ENCODE results near the gene TASOR2. TPM values are rescaled to one million over a fixed set of nuclear protein-coding genes. Genes with fewer than 3 reads are reported as not detected.

The TASOR2 gene
- total and polyA plus RNA-seq, 8 donors: 10.7 to 36.9 (median 29.3) TPM

GRCh38 chr10:5723692-5724091, 39.1 kb downstream of the TASOR2 start:
- H3K27me3 ChIP-seq: no peaks in the 10 kb centered on the region
- H3K4me3 ChIP-seq: no peak overlapping the region
- FAIRE-seq (no peak), ATAC-seq (no peak), DNase-seq (no peak)
- peaks cover 0 to 29% (median 9%) of the 10 kb centered on the region in 3 donors for H3K36me3 ChIP-seq
- no peak for TF ChIP-seq CTCF (IDR thresholded peaks at IDR 0.05)
- WGBS, 2 donors: 89 to 91% methylated on average over 2 of the region's 2 CpGs
- intact Hi-C loops (cut with DNase I): no loop called here
- H3K9me3 ChIP-seq: no peaks in the 10 kb centered on the region
- H3K27ac ChIP-seq: no peak overlapping the region
- H3K4me1 ChIP-seq: no peaks in the 10 kb centered on the region

GRCh38 chr10:5730766-5731165, 46.1 kb downstream of the TASOR2 start:
- ATAC-seq (no peak), DNase-seq (no peak), FAIRE-seq (no peak)
- H3K36me3 ChIP-seq: peaks cover 2 to 31% (median 12%) of the 10 kb centered on the region in 3 donors
- no peaks in the 10 kb centered on the region for H3K27me3 ChIP-seq
- H3K4me1 ChIP-seq: no peaks in the 10 kb centered on the region
- intact Hi-C loops (cut with DNase I): no loop called here
- H3K27ac ChIP-seq: no peak overlapping the region
- H3K4me3 ChIP-seq: no peak overlapping the region
- TF ChIP-seq CTCF (IDR thresholded peaks at IDR 0.05): no peak
- no peaks in the 10 kb centered on the region for H3K9me3 ChIP-seq
- WGBS, 2 donors: 97 to 98% methylated on average over 4 of the region's 4 CpGs

GRCh38 chr10:5731559-5731958, 46.9 kb downstream of the TASOR2 start:
- no peaks in the 10 kb centered on the region for H3K4me1 ChIP-seq
- peaks cover 4 to 25% (median 12%) of the 10 kb centered on the region in 3 donors for H3K36me3 ChIP-seq
- H3K27ac ChIP-seq: no peak overlapping the region
- no peak overlapping the region for H3K4me3 ChIP-seq
- FAIRE-seq (no peak), ATAC-seq (no peak), DNase-seq (no peak)
- no peaks in the 10 kb centered on the region for H3K27me3 ChIP-seq
- WGBS, 2 donors: 65 to 84% methylated on average over 3 of the region's 3 CpGs
- no peak for TF ChIP-seq CTCF (IDR thresholded peaks at IDR 0.05)
- intact Hi-C loops (cut with DNase I): no loop called here
- H3K9me3 ChIP-seq: no peaks in the 10 kb centered on the region

- Histone ChIP-seq H3K27me3 (no peaks in the 10 kb centered on the region), H3K36me3 (peaks cover 4 to 25% (median 7%) of the 10 kb centered on the region in 3 donors), H3K27ac (no peak overlapping the region), H3K9me3 (no peaks in the 10 kb centered on the region), H3K4me3 (no peak overlapping the region), H3K4me1 (no peaks in the 10 kb centered on the region)
- no peak for FAIRE-seq
- WGBS, 2 donors: 62 to 64% methylated on average over 4 of the region's 4 CpGs
- DNase-seq: no peak
- no peak for TF ChIP-seq CTCF (IDR thresholded peaks at IDR 0.05)
- no peak for ATAC-seq
- intact Hi-C loops (cut with DNase I): no loop called here
Measured at GRCh38 chr10:5732141-5732540, 47.5 kb downstream of the TASOR2 start.

Other genes starting within 250 kb of the TASOR2 start
- not detected for gene CALML5, start 185.3 kb upstream of the TASOR2 start, total RNA-seq
- gene CALML5, start 185.3 kb upstream of the TASOR2 start, polyA plus RNA-seq: not detected
- gene CALML3, start 159.9 kb upstream of the TASOR2 start, total RNA-seq: not detected
- under 1 TPM; 0.05 to 0.08 TPM for gene CALML3, start 159.9 kb upstream of the TASOR2 start, polyA plus RNA-seq
- gene ASB13, start 18.2 kb upstream of the TASOR2 start, total RNA-seq: 10 to 100 TPM in 3 of 6 donors, 1 to 10 TPM in 3; 8.7 to 17.6 (median 10.2) TPM
- gene ASB13, start 18.2 kb upstream of the TASOR2 start, polyA plus RNA-seq: 10 to 100 TPM; 15.1 to 22.2 TPM
- 100 to 1,000 TPM; 112 to 171 (median 138) TPM for gene GDI2, start 128.6 kb downstream of the TASOR2 start, total RNA-seq
- 10 to 100 TPM; 46.5 to 74.2 TPM for gene GDI2, start 128.6 kb downstream of the TASOR2 start, polyA plus RNA-seq
- 1 to 10 TPM; 3.0 to 5.5 (median 4.1) TPM for gene ANKRD16, start 205.1 kb downstream of the TASOR2 start, total RNA-seq
- 1 to 10 TPM; 5.0 to 5.1 TPM for gene ANKRD16, start 205.1 kb downstream of the TASOR2 start, polyA plus RNA-seq
- 10 to 100 TPM; 29.5 to 51.7 (median 35.2) TPM for gene FBH1, start 205.4 kb downstream of the TASOR2 start, total RNA-seq
- gene FBH1, start 205.4 kb downstream of the TASOR2 start, polyA plus RNA-seq: 10 to 100 TPM; 50.3 to 51.2 TPM